Right lobe of liver (tissue), 6 donors: ENCODE results near the gene RYR3. TPM values are rescaled to one million over a fixed set of nuclear protein-coding genes. Genes with fewer than 3 reads are reported as not detected.

Experiments used
- ATAC-seq, 4 donors: fragments of 200-7000 bp; cut with Tn5 transposase; one replicate each; pipeline ENCODE4 v1.9.1; 2020; ENCODE audit warnings: mild to moderate bottlenecking in 4 of 4, moderate library complexity in 4 of 4
- DNase-seq, 3 donors: peaks; one replicate each; pipeline ENCODE4 v3.0.0-alpha.2; 2020
- H3K27ac ChIP-seq, 3 donors: fragments of 200-600 bp; one replicate each; pipeline ENCODE4 v1.8.0; 2022
- H3K27me3 ChIP-seq, 2 donors: fragments of 200-600 bp; one replicate each; pipeline ENCODE4 v1.8.0; 2022
- H3K36me3 ChIP-seq, 4 donors: fragments of 200-600 bp; sonication (generic) in 1 of 4; one replicate each; pipeline versions ENCODE4 v1.5.1 to v1.8.0; 2017 to 2022; ENCODE audit warnings: control low read depth in 1 of 4
- H3K4me1 ChIP-seq, 4 donors: fragments of 200-600 bp; sonication (generic) in 1 of 4; one replicate each; pipeline versions ENCODE4 v1.5.1 to v1.8.0; 2017 to 2022; ENCODE audit warnings: control low read depth in 1 of 4
- H3K4me3 ChIP-seq, 3 donors: fragments of 200-600 bp; one replicate each; pipeline ENCODE4 v1.8.0; 2022
- H3K9me3 ChIP-seq, 4 donors: fragments of 200-600 bp; sonication (generic) in 1 of 4; one replicate each; pipeline versions ENCODE4 v1.5.1 to v1.8.0; 2017 to 2022; ENCODE audit warnings: control low read depth in 1 of 4
- POLR2A ChIP-seq: fragments of 450-650 bp; IDR thresholded peaks from one replicate; pipeline ENCODE4 v1.6.1; 2017; ENCODE audit warnings: antibody characterized with exemption, mild to moderate bottlenecking
- WGBS: methylation state at CpG from one replicate; pipeline ENCODE4 v1.1.6; 2018; ENCODE audit warnings: low coverage, low lambda C conversion rate; ENCODE audit not compliant: insufficient coverage; ENCODE audit errors: missing lambda C conversion rate; 5-methylcytosine and 5-hydroxymethylcytosine counted together
- intact Hi-C, 2 donors: fragments of 100-400 bp; cut with DNase I; formaldehyde crosslinking; loops; one replicate each; pipeline versions ENCODE4 v1.11.2 to v1.14.1; 2022
- small RNA-seq, 2 experiments: library from RNA; depleted of rRNA; stranded (forward); fragments of <200 nt; gene quantifications; one replicate each; pipeline ENCODE3, GENCODE V24; 2016
- total RNA-seq, 6 experiments: library from RNA; depleted of rRNA in 2 of 6; stranded (reverse); fragments of >200 nt in 2 of 6; fragmentation: NEBNext Ultra II Directional in 3 of 6; extraction: Animal tissue kit (Norgen Biotek cat#: 25700) in 3 of 6; gene quantifications; one replicate each; pipeline versions ENCODE4 v1.1.0 to v1.2.4, GENCODE V29; 2016 to 2023
- TF ChIP-seq, protein P1 (sequence below), 4 donors: fragments of 200-600 bp in 3 of 4; fragments of 450-650 bp in 1 of 4; IDR thresholded peaks; one replicate each; pipeline versions ENCODE4 v1.5.1 to v1.8.0; 2016 to 2022; ENCODE audit warnings: antibody characterized with exemption in 4 of 4, mild to moderate bottlenecking in 2 of 4
- donor health status: DM: no; HTN: yes; CAD: no.
- donor health status: DM: no; HTN: no; CAD: no.
- donor health status: DM: no; HTN: no; CAD: no.
- donor health status: DM: no; HTN: yes; CAD: no.
- donor health status: DM: no; HTN: yes; CAD: no.

Gene RYR3
- total RNA-seq, 6 experiments from 2014 or later, result under 0.01 to 0.31 (median 0.05) TPM; not detected in 3

- DNase-seq (no peak), ATAC-seq (no peak)
- Histone ChIP-seq H3K4me3 (no peak overlapping the region), H3K4me1 (no peaks in the 10 kb centered on the region), H3K27me3 (no peaks in the 10 kb centered on the region), H3K27ac (no peak overlapping the region), H3K36me3 (no peaks in the 10 kb centered on the region), H3K9me3 (no peaks in the 10 kb centered on the region)
- 67% methylated on average over 1 of the region's 1 CpG for WGBS
- intact Hi-C loops, result no loop called here
- TF ChIP-seq POLR2A, result no peak
- TF ChIP-seq, protein P1, sequence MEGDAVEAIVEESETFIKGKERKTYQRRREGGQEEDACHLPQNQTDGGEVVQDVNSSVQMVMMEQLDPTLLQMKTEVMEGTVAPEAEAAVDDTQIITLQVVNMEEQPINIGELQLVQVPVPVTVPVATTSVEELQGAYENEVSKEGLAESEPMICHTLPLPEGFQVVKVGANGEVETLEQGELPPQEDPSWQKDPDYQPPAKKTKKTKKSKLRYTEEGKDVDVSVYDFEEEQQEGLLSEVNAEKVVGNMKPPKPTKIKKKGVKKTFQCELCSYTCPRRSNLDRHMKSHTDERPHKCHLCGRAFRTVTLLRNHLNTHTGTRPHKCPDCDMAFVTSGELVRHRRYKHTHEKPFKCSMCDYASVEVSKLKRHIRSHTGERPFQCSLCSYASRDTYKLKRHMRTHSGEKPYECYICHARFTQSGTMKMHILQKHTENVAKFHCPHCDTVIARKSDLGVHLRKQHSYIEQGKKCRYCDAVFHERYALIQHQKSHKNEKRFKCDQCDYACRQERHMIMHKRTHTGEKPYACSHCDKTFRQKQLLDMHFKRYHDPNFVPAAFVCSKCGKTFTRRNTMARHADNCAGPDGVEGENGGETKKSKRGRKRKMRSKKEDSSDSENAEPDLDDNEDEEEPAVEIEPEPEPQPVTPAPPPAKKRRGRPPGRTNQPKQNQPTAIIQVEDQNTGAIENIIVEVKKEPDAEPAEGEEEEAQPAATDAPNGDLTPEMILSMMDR (IDR thresholded peaks at IDR 0.05), result no peak
Observed at GRCh38 chr15:33913459-33913858, 602.7 kb downstream of the RYR3 start.

Small RNA genes within 50 kb of the gene (small RNA-seq; reads per million reads assigned to genes)
- 0 reads per million in 2 experiments for gene RF00019

Other genes with a start within 250 kb of the RYR3 start
- gene FMN1, start 116.3 kb upstream of the RYR3 start, total RNA-seq, result 1 to 10 TPM; 1.1 to 6.8 (median 3.1) TPM